Adrenal gland (tissue), 5 donors: ENCODE data around the gene YIPF7.

ENCODE experiments used
- CTCF ChIP-seq, 6 experiments: fragments of 450-650 bp in 4 of 6; fragments of 200-600 bp in 2 of 6; sonication (generic) in 1 of 6; IDR thresholded peaks; 1 replicate in 5 of 6; 2 replicates in 1 of 6; pipeline versions ENCODE4 v1.5.1 to v1.8.0; 2016 to 2021; ENCODE audit warnings: antibody characterized with exemption in 6 of 6, mild to moderate bottlenecking in 2 of 6, moderate library complexity in 1 of 6
- POLR2A ChIP-seq, 2 donors: fragments of 450-650 bp; IDR thresholded peaks; one replicate each; pipeline ENCODE4 v1.6.1; 2017; ENCODE audit warnings: antibody characterized with exemption in 2 of 2, mild to moderate bottlenecking in 2 of 2, moderate library complexity in 1 of 2
- donor health status: DM: no; HTN: no; CAD: no.

GRCh38 chr4:44675366-44675765 lies 23.9 kb upstream of the YIPF7 start:
- no peak for TF ChIP-seq CTCF (IDR thresholded peaks at IDR 0.05)
- TF ChIP-seq POLR2A (IDR thresholded peaks at IDR 0.05), result no peak
